ENCODE results near the gene PTCHD1.

DNA sequence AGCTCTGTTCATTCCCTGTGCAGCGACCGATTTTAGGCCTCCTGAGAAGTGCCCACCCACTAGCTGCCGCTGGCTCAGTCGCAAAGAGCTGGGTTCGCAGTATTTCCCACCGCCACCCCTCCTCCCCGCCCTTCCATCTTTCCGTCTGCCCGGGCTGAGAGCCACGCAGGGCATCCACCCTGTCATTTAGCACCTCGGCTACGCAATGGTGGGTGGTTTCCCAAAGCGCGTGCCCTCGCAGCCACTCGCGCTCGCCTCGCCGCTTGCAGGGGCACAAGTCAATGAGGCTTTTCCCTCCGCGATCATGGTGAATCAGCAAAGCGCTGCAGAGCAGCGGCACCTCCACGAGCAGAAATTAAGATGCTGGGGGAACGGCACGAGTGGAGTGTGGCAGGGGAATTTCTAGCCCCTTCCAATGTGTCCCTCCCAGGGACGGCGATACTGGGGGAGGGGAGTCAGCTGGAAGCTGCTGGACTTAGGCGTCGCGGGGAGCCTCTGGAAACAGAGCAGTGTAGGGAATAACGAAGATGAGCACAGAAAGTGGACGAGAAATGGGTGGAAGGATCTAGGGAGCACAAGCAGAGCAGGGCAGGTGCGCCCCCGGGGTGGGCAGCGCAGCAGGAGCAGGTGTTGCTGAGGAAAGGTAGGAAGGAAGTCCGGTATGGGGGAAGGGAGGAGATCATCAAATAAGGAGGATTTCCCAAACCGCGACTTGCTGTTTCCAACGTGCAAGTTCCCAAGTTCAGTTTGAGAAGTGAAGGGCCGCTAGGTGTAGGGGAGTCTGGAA is 2.4 kb upstream of the PTCHD1 start:
- TF ChIP-seq CTCF (IDR thresholded peaks at IDR 0.05 in 4 of 5, conservative IDR thresholded peaks at IDR 0.05 in 1 of 5), result no peak
- TF ChIP-seq POLR2A (IDR thresholded peaks at IDR 0.05), result no peak
